GM18909 (cell line): ENCODE results near the gene NAIF1.
"Not testable (repeated sequence)": the region's sequence is repeated elsewhere in the genome, so short reads cannot be mapped to it uniquely, and the experiment has no call there.

ENCODE experiments used
- ATAC-seq: cut with Tn5 transposase; IDR thresholded peaks from one replicate; pipeline ENCODE4 v1.9.1; 2021; ENCODE audit warnings: mild to moderate bottlenecking; ENCODE audit not compliant: unreplicated experiment, poor library complexity

NAIF1 gene

DNA sequence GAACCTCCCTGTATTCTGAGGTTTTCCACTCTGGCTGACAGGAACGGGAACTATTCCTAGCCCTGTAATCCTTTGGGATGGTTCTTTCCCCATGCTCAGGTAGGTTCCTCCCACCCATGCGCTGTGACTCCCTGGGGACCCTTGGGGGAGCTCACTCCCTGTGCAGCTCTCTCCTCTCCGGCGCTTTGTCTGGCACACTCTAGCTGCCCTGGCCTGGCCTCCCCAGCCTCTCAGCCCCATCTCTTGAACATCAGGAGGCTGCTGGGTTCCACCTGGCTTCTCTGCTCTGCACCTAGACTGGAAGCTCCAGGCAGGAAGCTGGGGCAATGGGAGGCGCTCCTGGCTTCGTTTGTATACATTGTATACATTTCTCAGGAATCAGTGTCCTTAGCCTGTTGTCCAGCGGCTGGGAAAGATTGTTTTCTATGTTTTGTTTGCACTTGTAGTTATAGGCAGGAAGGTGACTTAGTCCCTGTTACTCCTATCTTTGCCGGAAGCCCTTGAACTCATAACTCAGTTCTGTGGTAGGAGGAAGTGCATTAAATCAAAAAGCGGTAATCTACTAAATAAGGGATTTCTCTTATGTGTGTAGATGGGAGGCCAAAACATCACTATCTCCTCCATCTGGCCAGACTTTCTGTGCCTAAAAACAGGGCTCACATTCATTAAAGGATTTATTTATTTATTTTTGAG is 21.3 kb upstream of the NAIF1 start:
- no peak for ATAC-seq

DNA sequence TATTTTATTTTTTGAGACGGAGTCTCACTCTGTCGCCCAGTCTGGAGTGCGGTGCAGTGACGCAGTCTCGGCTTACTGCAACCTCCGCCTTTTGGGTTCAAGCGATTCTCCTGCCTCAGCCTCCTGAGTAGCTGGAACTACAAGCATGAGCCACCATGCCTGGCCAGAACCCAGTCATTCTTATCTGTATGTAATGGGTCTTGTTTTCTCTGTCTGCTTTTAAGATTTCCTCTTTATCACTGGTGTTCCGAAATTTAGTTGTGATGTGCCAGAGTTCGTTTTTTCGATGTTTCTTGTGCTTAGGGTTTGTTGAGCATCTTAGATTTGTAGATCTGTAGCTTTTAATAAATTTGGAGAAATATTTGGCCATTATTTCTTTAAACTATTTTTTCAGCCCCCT is 20.1 kb upstream of the NAIF1 start:
- ATAC-seq, result no peak

DNA sequence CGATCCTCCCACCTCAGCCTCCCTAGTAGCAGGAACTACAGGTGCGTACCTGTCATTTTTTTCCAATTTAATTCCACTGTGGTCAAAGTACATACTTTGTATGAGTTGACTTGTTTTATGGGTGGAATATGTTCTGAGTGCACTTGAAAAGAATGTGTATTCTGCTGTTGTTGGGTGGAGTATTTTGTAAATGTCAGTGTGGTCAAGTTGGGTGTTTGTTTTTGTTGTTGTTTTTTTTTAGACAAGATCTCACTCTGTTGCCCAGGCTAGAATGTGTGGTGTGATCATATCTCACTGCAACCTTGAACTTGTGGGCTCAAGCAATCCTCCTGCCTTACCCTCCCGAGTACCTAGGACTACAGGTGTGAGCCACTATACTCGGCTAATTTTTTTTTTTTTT is 18.8 kb upstream of the NAIF1 start:
- ATAC-seq, result no peak

DNA sequence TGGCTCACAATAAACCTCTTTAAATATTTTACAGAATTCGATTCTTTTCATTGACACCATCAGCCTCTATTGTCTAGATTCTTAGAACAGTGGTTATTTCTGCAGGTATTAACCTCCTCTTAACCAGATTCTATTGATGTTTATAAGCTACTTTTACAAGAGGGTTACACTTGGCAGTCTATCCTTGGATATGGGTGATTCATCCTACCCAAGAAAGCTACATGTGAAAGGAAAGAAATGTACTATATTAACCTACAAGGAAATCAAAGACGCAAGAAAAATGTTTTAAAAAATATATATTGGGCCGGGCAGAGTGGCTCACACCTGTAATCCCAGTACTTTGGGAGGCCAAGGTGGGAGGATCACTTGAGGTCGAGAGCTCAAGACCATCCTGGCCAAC is 17.6 kb upstream of the NAIF1 start:
- no peak for ATAC-seq

DNA sequence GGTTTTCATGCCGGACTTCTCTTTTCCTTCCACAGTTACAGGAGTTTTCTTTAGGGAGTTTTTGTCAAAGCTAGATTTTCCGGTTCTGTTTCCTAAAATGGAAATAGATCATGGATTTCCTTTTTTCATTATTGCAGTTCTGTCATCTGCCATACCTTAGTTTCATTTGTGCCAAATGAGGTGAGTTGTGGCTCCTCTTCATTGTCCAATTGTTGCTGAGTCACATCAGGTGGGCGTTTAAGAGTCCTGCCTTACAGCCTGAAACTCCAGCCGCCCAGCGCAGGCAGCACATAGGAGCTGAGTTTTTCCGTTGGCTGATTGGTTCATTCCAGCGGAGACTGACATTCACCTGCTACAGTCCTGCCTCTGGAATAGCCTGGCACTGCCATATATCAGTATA is 15.0 kb upstream of the NAIF1 start:
- ATAC-seq, result no peak

DNA sequence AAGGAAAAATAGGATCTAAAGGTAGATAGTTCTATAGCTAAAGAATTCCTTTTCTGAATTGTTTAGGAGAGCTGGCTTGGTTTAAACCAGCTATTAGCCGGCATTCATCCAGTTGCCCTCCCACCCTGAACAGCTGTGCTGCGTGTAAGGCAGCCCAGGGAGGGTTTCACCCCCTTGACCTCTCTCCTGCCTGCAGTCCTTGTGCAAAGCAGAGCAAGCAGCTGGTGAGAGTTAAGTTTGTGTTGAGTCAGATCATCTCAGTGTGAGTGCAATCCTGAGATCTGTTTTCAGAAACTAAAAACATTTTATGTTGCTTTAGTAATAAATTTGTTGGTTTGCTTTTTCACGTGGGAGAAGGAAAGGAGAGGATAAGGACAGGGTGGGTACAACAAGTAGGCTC is 13.9 kb upstream of the NAIF1 start:
- no peak for ATAC-seq

DNA sequence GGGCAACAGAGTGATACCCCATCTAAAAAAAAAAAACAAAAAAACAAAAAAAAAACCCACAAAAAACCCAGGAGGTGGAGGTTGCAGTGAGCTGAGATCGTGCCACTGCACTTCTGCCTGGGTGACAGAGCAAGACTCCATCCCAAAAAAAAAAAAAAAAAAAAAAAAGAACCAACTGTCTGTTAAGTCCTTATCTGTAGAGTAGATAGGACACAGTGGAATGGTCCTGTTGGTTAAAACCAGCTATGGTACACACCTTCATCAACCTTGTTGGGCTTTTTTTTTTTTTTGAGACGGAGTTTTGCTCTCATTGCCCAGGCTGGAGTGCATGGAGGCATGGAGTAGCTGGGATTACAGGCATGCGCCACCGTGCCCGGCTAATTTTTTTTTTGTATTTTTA is 13.1 kb upstream of the NAIF1 start:
- ATAC-seq, result no peak

DNA sequence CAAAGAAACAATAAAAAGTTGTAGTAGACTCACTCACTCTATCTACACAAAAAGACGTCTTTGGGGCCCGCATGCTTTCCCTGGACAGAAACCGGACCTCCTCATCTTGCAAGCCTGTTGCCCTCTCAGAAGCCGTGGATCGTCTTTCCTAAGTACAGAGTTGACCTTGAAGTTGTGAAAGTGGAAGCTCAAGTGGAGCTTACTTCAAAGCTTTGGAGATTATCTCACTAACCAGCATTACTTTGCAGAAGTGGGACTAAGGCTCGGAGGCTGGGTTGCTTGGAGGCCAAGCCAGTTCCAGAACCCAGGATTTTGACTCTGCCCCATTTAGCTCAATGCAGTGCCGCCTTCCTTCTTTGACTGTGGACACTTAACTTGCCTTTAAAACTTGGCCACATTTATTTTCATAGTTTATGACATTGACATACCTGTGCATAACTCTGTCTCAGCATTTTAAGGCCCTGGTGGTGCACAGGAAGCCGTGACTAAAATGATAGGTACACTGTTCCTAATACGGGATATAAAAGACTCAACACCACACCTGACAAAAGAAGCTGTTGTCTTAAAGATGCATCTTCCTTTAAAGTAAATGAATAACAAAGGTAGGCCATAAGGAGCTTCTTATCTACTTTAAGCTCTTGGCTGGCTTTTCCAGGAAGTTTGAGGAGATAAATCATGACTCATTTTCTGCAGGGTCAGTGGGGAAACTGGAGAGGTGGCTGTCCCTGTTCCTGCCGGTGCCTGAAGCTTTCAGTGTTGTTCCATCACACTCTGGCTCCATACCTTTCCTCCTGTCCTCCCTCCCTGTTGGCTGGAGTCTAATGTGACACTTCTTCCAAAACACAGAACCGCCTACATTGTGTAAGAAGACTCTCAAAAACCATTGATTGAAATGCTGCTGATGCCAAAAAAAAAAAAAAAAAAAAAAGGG is 11.6 kb upstream of the NAIF1 start:
- no peak for ATAC-seq

DNA sequence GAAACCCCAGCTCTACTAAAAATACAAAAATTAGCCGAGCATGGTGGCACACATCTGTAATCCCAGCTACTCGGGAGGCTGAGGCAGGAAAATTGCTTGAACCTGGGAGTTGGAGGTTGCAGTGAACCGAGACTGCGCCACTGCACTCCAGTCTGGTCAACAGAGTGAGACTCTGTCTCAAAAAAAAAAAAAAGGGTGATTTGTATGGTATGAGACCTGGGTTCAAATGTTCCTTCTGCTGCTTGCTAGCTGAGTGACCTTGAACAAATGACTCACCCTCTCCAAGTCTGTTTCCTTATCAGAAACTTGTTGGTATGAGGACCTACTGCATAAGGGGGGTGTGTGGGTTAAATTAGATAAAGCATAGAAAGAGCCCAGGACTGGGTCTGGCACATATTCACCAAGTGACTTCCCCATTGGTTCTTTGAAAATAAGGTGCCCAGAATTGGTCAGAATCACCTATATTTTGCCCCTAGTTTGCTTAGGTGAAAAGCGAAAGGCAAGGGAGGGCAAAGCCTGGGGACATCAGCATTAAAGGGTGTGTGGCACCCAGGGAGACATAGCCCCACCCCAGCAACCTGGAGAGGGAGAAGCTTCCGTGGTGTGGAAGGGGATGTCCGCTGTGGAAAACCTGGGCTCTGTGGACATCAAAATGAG is 10.9 kb upstream of the NAIF1 start:
- ATAC-seq, result no peak

DNA sequence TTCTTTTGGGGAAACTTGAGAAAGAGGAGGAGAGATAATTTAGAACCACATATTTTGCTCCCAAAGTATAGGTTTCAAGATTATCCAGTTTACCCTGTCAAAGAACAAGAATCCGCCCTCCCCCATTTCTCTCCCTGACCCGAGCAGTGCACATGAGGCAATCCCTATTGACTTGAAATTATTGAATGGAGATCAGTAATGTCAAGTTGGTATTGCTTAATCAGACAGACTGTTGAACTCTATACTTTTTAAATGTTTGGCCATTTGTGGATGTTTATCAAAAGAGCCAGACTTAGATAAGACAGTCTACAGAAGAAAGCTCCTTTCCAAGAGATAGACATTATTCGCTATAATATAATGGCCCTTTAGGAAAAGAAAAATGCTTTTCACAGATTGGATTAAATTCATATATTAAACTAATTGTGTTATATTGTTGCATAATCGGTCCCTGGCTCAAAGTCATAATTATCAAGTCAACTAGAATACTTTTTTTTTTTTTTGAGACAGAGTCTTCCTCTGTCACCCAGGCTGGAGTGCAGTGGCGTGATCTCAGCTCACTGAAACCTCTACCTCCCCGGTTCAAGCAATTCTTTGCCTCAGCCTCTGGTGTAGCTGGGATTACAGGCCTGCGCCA is 6.2 kb upstream of the NAIF1 start:
- no peak for ATAC-seq

DNA sequence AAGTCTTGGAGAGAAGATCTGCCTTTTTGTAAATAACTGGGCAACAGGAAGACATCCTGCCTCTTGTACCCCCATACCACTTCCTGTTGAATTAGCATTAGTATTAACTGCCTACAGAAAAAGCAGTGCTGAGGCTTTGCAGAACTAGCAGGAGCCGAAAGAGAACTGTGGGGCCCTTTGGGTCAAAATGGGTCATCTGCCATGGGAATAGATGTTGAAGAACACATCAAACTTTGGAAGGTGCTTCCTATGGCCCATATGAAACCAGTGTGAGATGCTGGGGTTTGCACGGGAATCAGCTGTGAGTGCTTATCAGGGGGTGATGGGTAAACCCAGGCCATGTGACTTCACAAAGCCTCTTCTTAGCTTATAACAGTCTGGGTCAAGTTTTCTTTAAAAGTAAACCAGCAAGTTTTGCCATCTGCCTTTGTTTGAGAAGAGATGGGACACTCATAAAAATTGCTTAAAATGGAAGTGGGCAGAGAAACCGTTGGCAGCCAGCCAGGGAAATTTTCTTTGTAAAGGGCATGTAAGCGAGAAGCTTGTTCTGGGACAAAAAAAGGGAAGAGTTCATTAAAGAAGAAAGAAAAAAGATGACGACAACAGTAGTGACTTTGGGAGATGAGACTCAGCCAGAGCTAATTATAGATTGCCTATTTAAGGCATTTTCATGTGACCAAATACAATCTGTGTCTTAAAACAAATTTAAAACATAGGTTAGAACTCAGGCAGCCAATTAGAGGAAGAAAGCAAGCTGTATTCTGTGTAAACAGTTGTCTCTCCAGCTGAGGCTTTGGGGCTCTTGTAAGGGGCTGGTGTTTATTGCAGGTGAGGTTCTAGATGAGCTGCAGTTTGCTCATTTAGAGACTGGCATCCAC is 5.3 kb upstream of the NAIF1 start:
- ATAC-seq, result no peak

DNA sequence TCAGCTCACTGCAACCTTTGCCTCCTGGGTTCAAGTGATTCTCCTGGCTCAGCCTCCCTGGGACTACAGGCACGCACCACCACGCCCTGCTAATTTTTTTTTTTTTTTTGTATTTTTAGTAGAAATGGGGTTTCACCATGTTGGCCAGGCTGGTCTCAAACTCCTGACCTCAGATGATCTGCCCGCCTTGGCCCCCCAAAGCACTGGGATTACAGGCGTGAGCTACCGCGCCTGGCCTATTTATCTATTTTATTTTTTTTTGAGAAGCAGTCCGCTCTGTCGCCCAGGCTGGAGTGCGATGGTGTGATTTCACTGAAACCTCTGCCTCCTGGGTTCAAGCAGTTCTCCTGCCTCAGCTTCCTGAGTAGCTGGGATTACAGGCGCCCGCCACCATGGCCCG is 4.4 kb upstream of the NAIF1 start:
- not testable (repeated sequence) for ATAC-seq

DNA sequence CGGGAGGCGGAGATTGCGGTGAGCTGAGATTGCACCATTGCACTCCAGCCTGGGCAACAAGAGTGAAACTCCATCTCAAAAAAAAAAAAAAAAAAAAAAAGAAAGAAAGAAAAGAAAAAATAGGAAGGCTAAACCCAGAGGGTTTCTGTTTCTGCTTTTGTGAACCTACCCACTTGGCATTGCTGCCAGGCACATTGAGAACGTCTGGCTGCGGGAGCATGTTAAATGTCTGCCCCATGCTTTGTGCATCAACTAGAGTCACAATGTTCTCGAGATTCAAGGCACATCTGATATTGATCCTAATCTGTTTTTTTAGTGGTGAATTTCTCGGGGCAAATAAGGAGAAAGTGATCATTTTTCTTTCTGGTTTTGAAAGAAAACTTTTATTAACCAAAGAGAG is 3.8 kb upstream of the NAIF1 start:
- ATAC-seq, result no peak

DNA sequence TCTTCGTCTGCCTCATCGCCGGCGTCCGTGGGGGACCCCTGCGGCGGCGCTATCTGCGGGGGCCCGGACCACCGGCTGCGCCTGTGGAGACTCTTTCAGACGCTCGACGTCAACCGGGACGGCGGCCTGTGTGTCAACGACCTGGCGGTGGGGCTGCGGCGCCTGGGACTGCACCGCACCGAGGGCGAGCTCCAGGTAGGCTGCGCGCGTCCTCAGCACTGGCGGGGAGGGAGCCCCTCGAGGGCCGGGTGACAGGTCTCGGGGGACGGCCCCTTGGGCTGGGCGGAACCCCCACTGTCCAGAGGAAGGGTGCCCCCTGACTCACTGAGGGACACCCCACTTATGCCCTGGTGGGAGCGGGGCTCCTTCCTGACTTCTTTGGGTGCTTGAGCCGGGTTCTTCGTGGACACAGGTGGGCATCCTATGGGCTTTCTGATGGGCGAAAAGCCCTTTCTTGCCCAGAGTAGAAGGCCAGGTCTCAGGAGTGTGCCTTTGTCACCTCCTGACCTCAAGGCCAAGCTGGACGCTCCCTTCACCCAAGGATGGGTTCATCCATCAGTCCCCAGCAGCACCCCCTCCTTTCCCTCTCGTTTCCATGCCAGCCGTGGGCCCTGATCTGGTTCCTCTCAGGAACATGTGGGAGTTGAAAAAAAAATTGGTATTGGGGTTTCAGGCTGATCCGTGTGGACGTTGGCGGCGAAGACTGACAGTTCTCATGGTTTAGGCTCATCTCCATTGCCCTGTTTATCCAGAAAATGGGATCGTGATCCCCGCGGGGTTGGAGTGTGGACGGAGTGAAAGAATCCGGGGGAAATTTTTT is 1.5 kb upstream of the NAIF1 start:
- peak; percentile 3 for ATAC-seq

DNA sequence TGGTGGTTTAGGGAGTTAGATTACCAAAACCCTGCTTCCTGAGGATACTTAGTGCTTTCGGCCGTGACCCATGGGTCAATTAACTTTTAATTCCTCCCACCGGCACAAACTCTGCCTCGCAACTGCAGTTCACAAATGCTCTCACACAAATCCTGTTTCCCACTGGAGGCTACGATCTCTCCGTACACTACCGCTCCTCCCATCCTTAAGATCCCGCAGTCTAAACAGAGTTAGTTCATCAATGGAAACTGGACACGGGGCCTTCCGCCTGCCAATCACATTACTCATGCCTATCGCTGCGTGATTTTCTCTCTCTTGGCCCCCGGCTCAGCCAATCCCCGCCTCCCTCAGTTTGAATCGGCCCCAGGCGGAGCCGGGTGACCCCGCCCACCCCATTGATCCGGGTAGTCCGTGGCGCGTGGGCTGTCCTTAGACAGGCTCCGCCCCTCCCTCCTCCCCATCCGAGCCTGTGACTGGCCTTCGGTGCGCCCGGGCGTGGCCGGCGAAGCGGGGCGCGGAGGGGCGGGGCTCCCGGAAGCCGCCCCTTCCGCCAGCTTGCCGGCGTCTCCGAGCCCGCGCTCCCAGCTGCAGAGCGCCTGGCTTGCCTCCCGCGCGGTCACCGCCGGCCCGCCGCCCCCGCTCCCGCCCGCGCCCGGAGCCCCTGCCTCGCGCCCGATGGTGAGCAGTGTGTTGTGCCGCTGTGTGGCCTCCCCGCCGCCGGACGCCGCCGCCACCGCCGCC is 695 bp upstream of the NAIF1 start, which contains the start of gene SLC25A25:
SLC25A25 (plus strand) TSS at position 588 of the 741 bp plus-strand sequence; CDS start at position 676, 88 bp downstream.
- ATAC-seq, result peak; percentile 73

DNA sequence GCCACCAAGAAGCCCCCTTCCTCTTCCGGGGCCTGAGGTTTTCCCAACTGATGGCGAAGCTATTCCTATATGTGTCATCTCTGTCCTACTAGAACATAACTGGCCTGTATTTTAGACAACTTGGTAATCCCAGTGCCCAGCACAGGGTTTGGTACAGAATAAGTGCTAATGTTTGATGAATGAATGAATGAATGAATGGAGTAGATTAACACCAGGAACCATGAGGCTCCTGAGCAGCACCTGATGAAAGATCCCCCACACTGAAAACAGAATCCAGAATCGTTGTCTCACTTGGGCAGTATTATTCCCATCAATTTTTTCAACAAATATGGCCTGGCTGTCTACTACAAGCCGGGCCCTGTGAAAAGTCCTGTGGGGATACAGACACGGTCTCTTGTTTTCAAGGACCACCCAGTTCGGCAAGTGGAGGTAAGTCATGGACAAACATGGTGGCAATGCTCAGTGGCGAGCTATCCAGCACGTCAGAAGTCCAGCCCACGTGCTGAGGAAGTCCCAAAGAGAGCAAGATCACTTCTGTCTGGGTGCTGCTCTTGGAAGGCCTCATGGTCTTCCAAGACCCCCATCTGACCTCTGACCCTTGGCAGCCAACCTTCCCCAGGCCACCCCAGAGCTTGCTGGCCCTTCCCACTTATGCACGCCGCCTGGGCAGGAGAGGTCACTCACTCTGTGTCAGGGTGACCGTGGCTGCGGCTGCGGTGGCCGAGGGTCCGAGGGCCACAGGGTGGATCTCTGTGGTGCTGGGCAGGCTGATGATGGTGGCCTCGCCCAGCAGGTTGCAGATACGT is 1.0 kb downstream of the NAIF1 start:
- no peak for ATAC-seq
